Neural cell (in vitro differentiated cells): ENCODE data around the gene FAM72D.
"Not testable (repeated sequence)": the region's sequence is repeated elsewhere in the genome, so short reads cannot be mapped to it uniquely, and the experiment has no call there.

Source experiments
- CTCF ChIP-seq: fragments of 450-650 bp; IDR thresholded peaks from 2 replicates; pipeline ENCODE4 v1.5.1; 2014; ENCODE audit warnings: antibody characterized with exemption, mild to moderate bottlenecking, moderate library complexity; ENCODE audit not compliant: poor library complexity, severe bottlenecking
- POLR2AphosphoS5 ChIP-seq: IDR thresholded peaks from 2 replicates; pipeline ENCODE4 v1.6.1; 2012

GRCh38 chr1:145095284-145096057 lies at the start of gene FAM72D, which contains the start of gene SRGAP2B:
- TF ChIP-seq POLR2AphosphoS5, CTCF: not testable (repeated sequence)
